Erythroblast (primary cell): ENCODE results near the gene SLC24A3.

ENCODE experiments used
- GATA1 ChIP-seq: IDR thresholded peaks from 2 replicates; pipeline ENCODE4 v1.6.1; 2011; ENCODE audit warnings: low read depth, mild to moderate bottlenecking, control low read depth, low read length, moderate library complexity
- POLR2A ChIP-seq: IDR thresholded peaks from 2 replicates; pipeline ENCODE4 v1.6.1; 2011; ENCODE audit warnings: mild to moderate bottlenecking, low read length

DNA sequence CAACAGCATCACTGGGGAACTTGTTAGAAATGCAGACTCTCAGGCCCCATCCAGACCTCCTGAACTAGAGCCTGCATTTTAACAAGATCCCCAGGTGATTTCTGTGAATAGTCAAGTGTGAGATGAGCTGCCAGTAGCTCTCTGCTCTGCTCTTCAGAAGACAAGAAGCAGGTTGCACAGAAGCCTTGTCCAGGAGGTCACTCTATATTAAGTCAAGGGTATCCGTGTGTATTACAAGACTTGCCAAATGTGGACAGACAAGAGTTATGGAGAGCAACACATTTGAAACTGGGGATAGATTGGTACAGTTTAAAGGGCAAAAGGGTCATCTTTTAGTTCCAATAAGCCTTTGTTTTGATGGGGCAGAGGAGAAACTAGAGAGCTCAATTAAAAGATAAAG is 522.4 kb downstream of the SLC24A3 start:
- TF ChIP-seq POLR2A (no peak), GATA1 (no peak)
